ENCODE data around the gene ADCYAP1R1. TPM values are rescaled to one million over a fixed set of nuclear protein-coding genes. Genes with fewer than 3 reads are reported as not detected.
"Not testable (repeated sequence)": the region's sequence is repeated elsewhere in the genome, so short reads cannot be mapped to it uniquely, and the experiment has no call there.

Gene ADCYAP1R1
- polyA plus RNA-seq, 4 donors: under 0.01 to 4.4 (median 0.84) TPM; not detected in 1

- H3K9me3 ChIP-seq (ENCODE audit: control insufficient read depth in 2 of 2, insufficient read depth in 1 of 2, low read depth in 1 of 2, low read length in 1 of 2): peaks cover 0 to 2% of the 10 kb centered on the region in 2 donors
- WGBS, 3 donors: 51 to 65% (median 53%) methylated on average over 3 of the region's 3 CpGs
- DNase-seq (no peak), FAIRE-seq (no peak)
- no peaks in the 10 kb centered on the region for H3K4me1 ChIP-seq (ENCODE audit: control insufficient read depth in 3 of 3, insufficient read depth in 2 of 3, low read depth in 1 of 3, low read length in 2 of 3)
- H3K27me3 ChIP-seq (ENCODE audit: control insufficient read depth in 3 of 3, insufficient read depth in 3 of 3, low read length in 3 of 3): peaks cover 0 to 2% (median 0%) of the 10 kb centered on the region in 3 donors
- no peaks in the 10 kb centered on the region for H3K36me3 ChIP-seq (ENCODE audit: control insufficient read depth in 3 of 3, insufficient read depth in 2 of 3, low read depth in 1 of 3, low read length in 3 of 3)
- H3K27ac ChIP-seq (ENCODE audit: low read depth in 1 of 3, low read length in 2 of 3): no peak overlapping the region
- no peak overlapping the region for H3K4me3 ChIP-seq (ENCODE audit: low read depth in 1 of 3, low read length in 3 of 3)
Observed at GRCh38 chr7:31133497-31133896, 81.4 kb downstream of the ADCYAP1R1 start.

- DNase-seq: peak; percentile 77 to 81
- H3K36me3 ChIP-seq (ENCODE audit: control insufficient read depth in 3 of 3, insufficient read depth in 2 of 3, low read depth in 1 of 3, low read length in 3 of 3): no peaks in the 10 kb centered on the region
- peaks cover 0 to 2% of the 10 kb centered on the region in 2 donors for H3K9me3 ChIP-seq (ENCODE audit: control insufficient read depth in 2 of 2, insufficient read depth in 1 of 2, low read depth in 1 of 2, low read length in 1 of 2)
- WGBS, 3 donors: 47 to 50% (median 49%) methylated on average over 31 of the region's 31 CpGs
- no peaks in the 10 kb centered on the region for H3K4me1 ChIP-seq (ENCODE audit: control insufficient read depth in 3 of 3, insufficient read depth in 2 of 3, low read depth in 1 of 3, low read length in 2 of 3)
- H3K27ac ChIP-seq (ENCODE audit: low read depth in 1 of 3, low read length in 2 of 3): no peak overlapping the region
- H3K4me3 ChIP-seq (ENCODE audit: low read depth in 1 of 3, low read length in 3 of 3): no peak overlapping the region
- FAIRE-seq: no peak
- H3K27me3 ChIP-seq (ENCODE audit: control insufficient read depth in 3 of 3, insufficient read depth in 3 of 3, low read length in 3 of 3): no peaks in the 10 kb centered on the region
Observed at GRCh38 chr7:31134246-31135188, 82.4 kb downstream of the ADCYAP1R1 start.

DNA sequence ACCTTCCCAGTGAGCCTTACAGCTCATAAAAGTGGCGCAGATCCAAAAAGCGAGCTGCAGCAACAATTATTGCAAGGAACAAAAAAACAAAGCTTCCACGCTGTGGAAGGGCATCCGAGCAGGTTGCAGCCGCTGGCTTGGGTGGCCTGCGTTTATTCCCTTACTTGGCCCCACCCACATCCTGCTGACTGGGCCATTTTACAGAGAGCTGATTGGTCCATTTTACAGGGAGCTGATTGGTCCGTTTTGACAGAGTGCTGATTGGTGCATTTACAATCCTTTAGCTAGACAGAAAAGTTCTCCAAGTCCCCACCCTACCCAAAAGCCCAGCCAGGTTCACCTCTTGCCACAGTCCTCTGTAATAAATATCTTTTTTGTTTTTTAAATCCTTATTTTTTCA is 85.1 kb downstream of the ADCYAP1R1 start:
- Histone ChIP-seq H3K27ac (ENCODE audit: low read depth in 1 of 3, low read length in 2 of 3) (no peak overlapping the region), H3K36me3 (ENCODE audit: control insufficient read depth in 3 of 3, insufficient read depth in 2 of 3, low read depth in 1 of 3, low read length in 3 of 3) (no peaks in the 10 kb centered on the region), H3K4me3 (ENCODE audit: low read depth in 1 of 3, low read length in 3 of 3) (no peak overlapping the region), H3K27me3 (ENCODE audit: control insufficient read depth in 3 of 3, insufficient read depth in 3 of 3, low read length in 3 of 3) (no peaks in the 10 kb centered on the region), H3K4me1 (ENCODE audit: control insufficient read depth in 3 of 3, insufficient read depth in 2 of 3, low read depth in 1 of 3, low read length in 2 of 3) (no peaks in the 10 kb centered on the region), H3K9me3 (ENCODE audit: control insufficient read depth in 2 of 2, insufficient read depth in 1 of 2, low read depth in 1 of 2, low read length in 1 of 2) (peaks cover 0 to 2% of the 10 kb centered on the region in 2 donors)
- 76 to 88% (median 87%) methylated on average over 7 of the region's 7 CpGs for WGBS, 3 donors
- FAIRE-seq (no peak), DNase-seq (no peak)

GRCh38 chr7:31145339-31145738 is 93.2 kb downstream of the ADCYAP1R1 start:
- FAIRE-seq: no peak
- Histone ChIP-seq H3K27me3 (ENCODE audit: control insufficient read depth in 3 of 3, insufficient read depth in 3 of 3, low read length in 3 of 3) (peaks cover 0 to 3% (median 0%) of the 10 kb centered on the region in 3 donors), H3K4me1 (ENCODE audit: control insufficient read depth in 3 of 3, insufficient read depth in 2 of 3, low read depth in 1 of 3, low read length in 2 of 3) (no peaks in the 10 kb centered on the region), H3K27ac (ENCODE audit: low read depth in 1 of 3, low read length in 2 of 3) (no peak overlapping the region), H3K4me3 (ENCODE audit: low read depth in 1 of 3, low read length in 3 of 3) (no peak overlapping the region), H3K36me3 (ENCODE audit: control insufficient read depth in 3 of 3, insufficient read depth in 2 of 3, low read depth in 1 of 3, low read length in 3 of 3) (no peaks in the 10 kb centered on the region), H3K9me3 (ENCODE audit: control insufficient read depth in 2 of 2, insufficient read depth in 1 of 2, low read depth in 1 of 2, low read length in 1 of 2) (peaks cover 0 to 2% of the 10 kb centered on the region in 2 donors)
- DNase-seq: no peak

DNA sequence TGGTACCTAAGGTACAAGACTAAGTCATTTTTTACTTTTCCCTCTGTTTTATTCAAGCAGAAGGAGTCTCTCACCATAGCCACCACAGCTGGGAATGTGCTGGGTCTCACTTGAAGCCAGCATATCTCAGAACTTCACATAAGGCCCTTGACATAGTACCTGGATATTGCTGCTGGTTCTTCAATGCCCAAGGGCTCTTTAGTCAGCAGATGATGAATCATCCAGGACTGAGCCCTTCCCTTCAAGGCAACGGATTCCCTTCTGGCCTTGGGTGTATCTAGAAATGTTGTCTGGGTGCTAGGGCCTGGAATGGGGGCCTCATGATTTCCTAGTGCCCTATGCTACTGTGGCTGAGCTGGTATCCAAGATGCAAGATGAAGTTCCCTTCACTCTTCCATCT is 93.9 kb downstream of the ADCYAP1R1 start:
- H3K9me3 ChIP-seq (ENCODE audit: control insufficient read depth in 2 of 2, insufficient read depth in 1 of 2, low read depth in 1 of 2, low read length in 1 of 2): peaks cover 0 to 2% of the 10 kb centered on the region in 2 donors
- no peaks in the 10 kb centered on the region for H3K4me1 ChIP-seq (ENCODE audit: control insufficient read depth in 3 of 3, insufficient read depth in 2 of 3, low read depth in 1 of 3, low read length in 2 of 3)
- H3K4me3 ChIP-seq (ENCODE audit: low read depth in 1 of 3, low read length in 3 of 3): no peak overlapping the region
- no peaks in the 10 kb centered on the region for H3K36me3 ChIP-seq (ENCODE audit: control insufficient read depth in 3 of 3, insufficient read depth in 2 of 3, low read depth in 1 of 3, low read length in 3 of 3)
- FAIRE-seq: no peak
- H3K27me3 ChIP-seq (ENCODE audit: control insufficient read depth in 3 of 3, insufficient read depth in 3 of 3, low read length in 3 of 3): peaks cover 0 to 3% (median 0%) of the 10 kb centered on the region in 3 donors
- DNase-seq: no peak
- H3K27ac ChIP-seq (ENCODE audit: low read depth in 1 of 3, low read length in 2 of 3): no peak overlapping the region
- 20 to 59% (median 32%) methylated on average over 1 of the region's 1 CpG for WGBS, 3 donors

- Histone ChIP-seq H3K36me3 (ENCODE audit: control insufficient read depth in 3 of 3, insufficient read depth in 2 of 3, low read depth in 1 of 3, low read length in 3 of 3) (no peaks in the 10 kb centered on the region), H3K4me1 (ENCODE audit: control insufficient read depth in 3 of 3, insufficient read depth in 2 of 3, low read depth in 1 of 3, low read length in 2 of 3) (no peaks in the 10 kb centered on the region), H3K27ac (ENCODE audit: low read depth in 1 of 3, low read length in 2 of 3) (no peak overlapping the region), H3K4me3 (ENCODE audit: low read depth in 1 of 3, low read length in 3 of 3) (no peak overlapping the region), H3K27me3 (ENCODE audit: control insufficient read depth in 3 of 3, insufficient read depth in 3 of 3, low read length in 3 of 3) (peaks cover 0 to 3% (median 0%) of the 10 kb centered on the region in 3 donors), H3K9me3 (ENCODE audit: control insufficient read depth in 2 of 2, insufficient read depth in 1 of 2, low read depth in 1 of 2, low read length in 1 of 2) (peaks cover 0 to 2% of the 10 kb centered on the region in 2 donors)
- WGBS, 3 donors: 86 to 90% (median 87%) methylated on average over 4 of the region's 4 CpGs
- FAIRE-seq: no peak
- DNase-seq: no peak
Observed at GRCh38 chr7:31146538-31146937, 94.4 kb downstream of the ADCYAP1R1 start.

- H3K9me3 ChIP-seq (ENCODE audit: control insufficient read depth in 2 of 2, insufficient read depth in 1 of 2, low read depth in 1 of 2, low read length in 1 of 2): peaks cover 0 to 2% of the 10 kb centered on the region in 2 donors
Observed at GRCh38 chr7:31151849-31152248, 99.7 kb downstream of the ADCYAP1R1 start.

GRCh38 chr7:31153318-31153717 is 101.2 kb downstream of the ADCYAP1R1 start:
- H3K36me3 ChIP-seq (ENCODE audit: control insufficient read depth in 3 of 3, insufficient read depth in 2 of 3, low read depth in 1 of 3, low read length in 3 of 3); H3K9me3 ChIP-seq (ENCODE audit: control insufficient read depth in 2 of 2, insufficient read depth in 1 of 2, low read depth in 1 of 2, low read length in 1 of 2); H3K27me3 ChIP-seq (ENCODE audit: control insufficient read depth in 3 of 3, insufficient read depth in 3 of 3, low read length in 3 of 3); H3K4me3 ChIP-seq (ENCODE audit: low read depth in 1 of 3, low read length in 3 of 3); DNase-seq; FAIRE-seq; H3K27ac ChIP-seq (ENCODE audit: low read depth in 1 of 3, low read length in 2 of 3); H3K4me1 ChIP-seq (ENCODE audit: control insufficient read depth in 3 of 3, insufficient read depth in 2 of 3, low read depth in 1 of 3, low read length in 2 of 3): not testable (repeated sequence)
- 89 to 95% (median 93%) methylated on average over 17 to 20 of the region's 20 CpGs for WGBS, 3 donors

More at GRCh38 chr7:31151849-31152248, 99.7 kb downstream of the ADCYAP1R1 start:
- no peak for FAIRE-seq
- H3K36me3 ChIP-seq (ENCODE audit: control insufficient read depth in 3 of 3, insufficient read depth in 2 of 3, low read depth in 1 of 3, low read length in 3 of 3): no peaks in the 10 kb centered on the region
- WGBS, 3 donors: 65 to 72% (median 71%) methylated on average over 2 of the region's 2 CpGs
- H3K27ac ChIP-seq (ENCODE audit: low read depth in 1 of 3, low read length in 2 of 3): no peak overlapping the region
- H3K4me3 ChIP-seq (ENCODE audit: low read depth in 1 of 3, low read length in 3 of 3): no peak overlapping the region
- no peaks in the 10 kb centered on the region for H3K4me1 ChIP-seq (ENCODE audit: control insufficient read depth in 3 of 3, insufficient read depth in 2 of 3, low read depth in 1 of 3, low read length in 2 of 3)
- H3K27me3 ChIP-seq (ENCODE audit: control insufficient read depth in 3 of 3, insufficient read depth in 3 of 3, low read length in 3 of 3): peaks cover 0 to 2% (median 0%) of the 10 kb centered on the region in 3 donors
- no peak for DNase-seq

All from small intestine (tissue), 7 donors.